Stimulated activated naive CD8-positive, alpha-beta T cell treated with anti-CD3 and anti-CD28 coated beads, Interleukin-15, amount 100 ng/mL, for 72 hours (primary cell): Measurements from ENCODE around the gene OGFOD2.
"Not testable (repeated sequence)": the region's sequence is repeated elsewhere in the genome, so short reads cannot be mapped to it uniquely, and the experiment has no call there.

Experiments used
- ATAC-seq: fragments of 150-1000 bp; cut with Tn5 transposase; 2 replicates; pipeline ENCODE4 v1.10.0; 2021; ENCODE audit warnings: mild to moderate bottlenecking, moderate library complexity
- DNase-seq, 2 donors: peaks; one replicate each; pipeline ENCODE4 v3.0.0; 2021 to 2022
- H3K27ac Mint-ChIP-seq, 2 donors: one replicate each; pipeline ENCODE4 v1.8.0; 2022; ENCODE audit warnings: mild to moderate bottlenecking in 2 of 2, mixed read lengths in 2 of 2, moderate library complexity in 2 of 2
- H3K27me3 Mint-ChIP-seq: one replicate; pipeline ENCODE4 v1.8.0; 2022; ENCODE audit warnings: mixed read lengths
- H3K4me1 Mint-ChIP-seq: one replicate; pipeline ENCODE4 v1.8.0; 2022; ENCODE audit warnings: mild to moderate bottlenecking, mixed read lengths
- H3K4me3 Mint-ChIP-seq, 2 donors: one replicate each; pipeline ENCODE4 v1.8.0; 2022; ENCODE audit warnings: mild to moderate bottlenecking in 2 of 2, mixed read lengths in 2 of 2, moderate library complexity in 1 of 2
- H3K9me3 Mint-ChIP-seq, 2 donors: one replicate each; pipeline ENCODE4 v1.8.0; 2022; ENCODE audit warnings: mixed read lengths in 2 of 2

OGFOD2 gene

DNA sequence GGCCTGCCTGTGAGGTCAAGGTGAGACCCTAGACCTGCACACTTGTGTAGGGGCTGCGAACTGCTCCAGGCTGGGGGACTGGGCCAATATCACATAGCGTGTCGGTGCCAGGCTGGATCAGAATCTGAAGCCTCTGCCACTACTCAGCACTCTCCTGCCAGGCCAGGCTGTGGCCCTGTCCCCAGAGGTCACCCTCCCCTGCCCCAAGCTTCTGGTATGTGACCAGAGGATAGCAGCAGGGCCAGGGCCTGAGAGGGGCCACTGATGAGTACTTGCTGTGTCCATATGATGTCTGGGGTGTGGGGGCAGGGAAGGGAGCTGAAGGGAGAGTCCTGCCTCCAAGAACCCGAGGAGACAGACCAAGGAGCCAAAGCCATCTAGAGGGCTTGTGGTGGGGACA, 23.3 kb downstream of the OGFOD2 start:
- no peak for DNase-seq
- H3K4me3 Mint-ChIP-seq, result no peak overlapping the region
- no peaks in the 10 kb centered on the region for H3K9me3 Mint-ChIP-seq
- H3K27me3 Mint-ChIP-seq, result no peaks in the 10 kb centered on the region
- H3K27ac Mint-ChIP-seq, result no peak overlapping the region
- ATAC-seq, result no peak
- H3K4me1 Mint-ChIP-seq, result peaks cover 12% of the 10 kb centered on the region

DNA sequence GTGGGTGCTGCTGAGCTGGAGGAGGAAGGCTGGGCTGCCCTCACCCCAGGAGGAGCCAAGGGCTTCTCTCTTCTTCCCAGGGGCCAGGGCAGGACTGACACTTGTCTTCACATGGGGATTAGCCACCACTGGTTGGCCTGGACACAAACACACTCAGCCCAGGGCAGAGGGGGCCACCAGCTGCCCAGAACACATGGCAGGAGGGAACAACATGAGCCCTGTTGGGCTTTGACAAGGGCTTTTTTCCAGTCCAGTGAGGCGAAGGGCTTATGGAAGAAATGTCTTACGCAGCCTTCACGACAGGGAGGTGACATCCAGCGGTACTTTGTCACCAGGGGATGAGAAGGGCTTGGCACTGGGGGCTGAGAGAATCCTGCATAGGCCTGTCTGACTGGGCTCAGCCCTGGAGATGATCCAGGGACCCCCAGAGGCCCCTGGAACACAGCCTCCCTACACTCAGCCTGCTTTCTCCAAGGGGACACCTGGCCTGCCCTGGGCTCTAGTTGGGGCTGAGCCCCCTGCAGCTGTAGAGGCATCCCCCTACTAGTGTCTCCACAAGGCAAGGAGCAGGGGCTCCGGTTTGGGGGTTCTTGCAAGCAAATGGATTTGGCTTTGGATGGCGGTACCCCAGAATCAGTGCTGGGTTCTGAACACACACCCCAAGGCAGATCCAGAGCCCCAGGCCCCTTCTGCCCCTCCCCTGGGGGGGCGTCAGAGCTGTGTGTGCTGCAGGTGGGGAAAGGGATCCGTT, 24.3 kb downstream of the OGFOD2 start:
- no peak for DNase-seq
- peak overlapping the region in 1 of 2 donors; percentile 50 for H3K27ac Mint-ChIP-seq
- peaks cover 1% of the 10 kb centered on the region for H3K4me1 Mint-ChIP-seq
- H3K27me3 Mint-ChIP-seq, result no peaks in the 10 kb centered on the region
- H3K9me3 Mint-ChIP-seq, result no peaks in the 10 kb centered on the region
- ATAC-seq, result no peak
- H3K4me3 Mint-ChIP-seq, result no peak overlapping the region

- Mint-ChIP-seq H3K27ac (no peak overlapping the region), H3K4me3 (no peak overlapping the region), H3K4me1 (no peaks in the 10 kb centered on the region), H3K27me3 (no peaks in the 10 kb centered on the region), H3K9me3 (no peaks in the 10 kb centered on the region)
- no peak for DNase-seq
- no peak for ATAC-seq
Measured at GRCh38 chr12:122999986-123000420, 25.0 kb downstream of the OGFOD2 start.

GRCh38 chr12:123000578-123000977, 25.5 kb downstream of the OGFOD2 start:
- no peak overlapping the region for H3K27ac Mint-ChIP-seq
- no peaks in the 10 kb centered on the region for H3K4me1 Mint-ChIP-seq

GRCh38 chr12:123001464-123001863, 26.4 kb downstream of the OGFOD2 start:
- ATAC-seq, result no peak
- Mint-ChIP-seq H3K4me3 (no peak overlapping the region), H3K9me3 (no peaks in the 10 kb centered on the region), H3K27ac (no peak overlapping the region), H3K27me3 (no peaks in the 10 kb centered on the region), H3K4me1 (no peaks in the 10 kb centered on the region)
- no peak for DNase-seq

More at GRCh38 chr12:123000578-123000977, 25.5 kb downstream of the OGFOD2 start:
- no peaks in the 10 kb centered on the region for H3K9me3 Mint-ChIP-seq
- H3K4me3 Mint-ChIP-seq, result no peak overlapping the region
- DNase-seq (no peak), ATAC-seq (no peak)
- H3K27me3 Mint-ChIP-seq, result no peaks in the 10 kb centered on the region

DNA sequence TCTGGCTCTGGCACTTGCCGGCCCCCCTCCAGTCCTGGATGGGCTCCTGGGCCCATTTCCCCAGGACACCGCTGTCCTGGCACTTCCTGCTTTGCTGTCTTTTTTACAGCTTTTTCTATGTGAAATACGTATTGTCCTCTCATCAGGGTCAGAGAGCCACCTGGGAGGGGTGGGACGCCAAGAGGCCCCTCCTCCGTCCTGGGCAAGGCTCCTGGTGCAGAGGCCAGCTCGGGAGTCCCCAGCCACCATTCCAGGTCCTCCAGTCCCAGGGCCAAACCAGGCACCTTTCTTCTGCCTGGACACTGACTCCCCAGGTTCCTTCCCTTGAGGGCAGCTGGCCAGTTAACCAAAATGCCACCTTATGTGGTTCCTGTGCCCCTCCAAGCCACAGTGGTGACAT, 28.2 kb downstream of the OGFOD2 start:
- Mint-ChIP-seq H3K4me1 (no peaks in the 10 kb centered on the region), H3K9me3 (no peaks in the 10 kb centered on the region), H3K4me3 (no peak overlapping the region), H3K27me3 (no peaks in the 10 kb centered on the region), H3K27ac (peak overlapping the region in 1 of 2 donors; percentile 81)
- no peak for DNase-seq
- no peak for ATAC-seq

- H3K9me3 Mint-ChIP-seq, result no peaks in the 10 kb centered on the region
- H3K4me3 Mint-ChIP-seq, result no peak overlapping the region
- H3K27ac Mint-ChIP-seq, result no peak overlapping the region
Measured at GRCh38 chr12:123004287-123004686, 29.2 kb downstream of the OGFOD2 start.

DNA sequence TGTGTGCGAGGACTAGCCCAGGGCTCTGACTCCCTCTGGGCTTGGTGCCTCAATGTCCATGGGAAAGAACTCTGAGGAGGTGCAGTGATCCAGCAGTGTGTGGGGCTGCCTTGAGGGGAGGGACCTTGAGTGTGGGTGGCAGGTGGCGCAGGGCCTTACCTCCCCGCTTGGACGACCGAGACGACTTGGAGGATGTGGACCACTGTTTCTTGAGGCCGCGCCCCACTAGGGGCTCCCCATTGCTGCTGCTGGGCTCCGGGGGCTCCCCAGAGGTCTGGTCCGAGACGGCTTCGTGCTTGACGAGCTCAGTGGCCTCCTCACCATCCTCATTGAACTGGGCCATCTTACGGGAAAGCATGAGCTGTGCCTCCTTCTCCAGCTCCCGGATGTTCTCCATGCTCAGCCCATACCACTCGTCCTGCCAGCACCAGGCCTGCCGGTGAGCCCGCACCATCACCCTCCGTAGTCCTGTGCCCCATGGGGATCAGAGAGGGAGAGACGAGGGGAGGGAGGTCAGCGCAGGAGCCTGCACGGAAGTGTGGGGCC, 30.1 kb downstream of the OGFOD2 start:
- no peak for DNase-seq
- Mint-ChIP-seq H3K4me3 (no peak overlapping the region), H3K27ac (peak overlapping the region in 1 of 2 donors; percentile 22), H3K4me1 (no peaks in the 10 kb centered on the region), H3K27me3 (no peaks in the 10 kb centered on the region), H3K9me3 (no peaks in the 10 kb centered on the region)
- no peak for ATAC-seq

More at GRCh38 chr12:123004287-123004686, 29.2 kb downstream of the OGFOD2 start:
- DNase-seq (no peak), ATAC-seq (no peak)
- no peaks in the 10 kb centered on the region for H3K27me3 Mint-ChIP-seq
- H3K4me1 Mint-ChIP-seq, result no peaks in the 10 kb centered on the region

DNA sequence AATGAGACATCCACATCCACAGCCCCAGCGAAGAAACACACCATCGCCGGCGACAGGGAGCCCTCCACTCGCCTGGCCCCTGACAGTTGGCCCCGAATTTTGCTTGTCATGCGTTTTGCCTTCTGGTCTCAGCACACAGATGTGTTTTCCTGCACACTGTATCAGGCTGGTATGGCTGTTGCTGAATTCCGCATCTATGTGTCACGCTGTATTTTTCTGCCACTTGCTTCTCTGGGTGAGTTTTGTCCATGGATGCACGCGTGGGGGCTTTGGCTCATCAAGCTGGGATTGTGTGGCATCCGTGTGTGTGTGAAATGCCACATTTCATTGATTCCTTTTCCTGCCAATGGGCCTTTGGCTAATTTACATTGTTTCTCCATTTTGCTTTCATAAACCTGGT, 31.9 kb downstream of the OGFOD2 start:
- Mint-ChIP-seq H3K27ac (no peak overlapping the region), H3K4me1 (no peaks in the 10 kb centered on the region), H3K4me3 (no peak overlapping the region), H3K9me3 (no peaks in the 10 kb centered on the region), H3K27me3 (no peaks in the 10 kb centered on the region)
- ATAC-seq (no peak), DNase-seq (no peak)

- H3K27me3 Mint-ChIP-seq, result no peaks in the 10 kb centered on the region
- no peak overlapping the region for H3K4me3 Mint-ChIP-seq
- H3K9me3 Mint-ChIP-seq, result no peaks in the 10 kb centered on the region
- H3K4me1 Mint-ChIP-seq, result no peaks in the 10 kb centered on the region
- DNase-seq (no peak), ATAC-seq (no peak)
- peak overlapping the region in 1 of 2 donors; percentile 10 for H3K27ac Mint-ChIP-seq
Measured at GRCh38 chr12:123010110-123010509, 35.1 kb downstream of the OGFOD2 start.

DNA sequence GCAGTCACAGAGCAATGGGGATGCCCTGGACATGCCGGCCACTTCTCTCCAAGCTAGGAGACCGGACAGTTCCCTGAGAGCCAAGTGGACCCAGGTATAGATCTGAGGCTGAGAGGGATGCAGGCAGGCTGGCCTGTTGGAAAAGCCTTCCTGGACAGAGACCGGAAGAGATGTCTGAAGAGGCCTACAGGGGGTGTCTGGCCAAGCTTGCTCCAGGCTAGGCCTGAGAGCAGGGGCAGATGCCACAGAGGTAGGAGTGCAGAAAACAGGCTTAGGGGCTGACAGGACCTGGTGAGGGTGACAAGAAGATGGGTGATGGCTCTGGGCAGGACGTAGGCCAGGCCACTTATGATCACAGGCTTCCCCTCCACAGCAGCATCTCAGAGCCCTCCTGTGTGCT, 35.6 kb downstream of the OGFOD2 start:
- DNase-seq (no peak), ATAC-seq (no peak)
- Mint-ChIP-seq H3K9me3 (no peaks in the 10 kb centered on the region), H3K4me3 (no peak overlapping the region), H3K4me1 (no peaks in the 10 kb centered on the region), H3K27me3 (no peaks in the 10 kb centered on the region), H3K27ac (peak overlapping the region in 1 of 2 donors; percentile 10)

GRCh38 chr12:123011701-123012100, 36.7 kb downstream of the OGFOD2 start:
- DNase-seq, result no peak
- Mint-ChIP-seq H3K4me3 (no peak overlapping the region), H3K9me3 (no peaks in the 10 kb centered on the region), H3K27ac (no peak overlapping the region), H3K4me1 (no peaks in the 10 kb centered on the region), H3K27me3 (no peaks in the 10 kb centered on the region)
- no peak for ATAC-seq

DNA sequence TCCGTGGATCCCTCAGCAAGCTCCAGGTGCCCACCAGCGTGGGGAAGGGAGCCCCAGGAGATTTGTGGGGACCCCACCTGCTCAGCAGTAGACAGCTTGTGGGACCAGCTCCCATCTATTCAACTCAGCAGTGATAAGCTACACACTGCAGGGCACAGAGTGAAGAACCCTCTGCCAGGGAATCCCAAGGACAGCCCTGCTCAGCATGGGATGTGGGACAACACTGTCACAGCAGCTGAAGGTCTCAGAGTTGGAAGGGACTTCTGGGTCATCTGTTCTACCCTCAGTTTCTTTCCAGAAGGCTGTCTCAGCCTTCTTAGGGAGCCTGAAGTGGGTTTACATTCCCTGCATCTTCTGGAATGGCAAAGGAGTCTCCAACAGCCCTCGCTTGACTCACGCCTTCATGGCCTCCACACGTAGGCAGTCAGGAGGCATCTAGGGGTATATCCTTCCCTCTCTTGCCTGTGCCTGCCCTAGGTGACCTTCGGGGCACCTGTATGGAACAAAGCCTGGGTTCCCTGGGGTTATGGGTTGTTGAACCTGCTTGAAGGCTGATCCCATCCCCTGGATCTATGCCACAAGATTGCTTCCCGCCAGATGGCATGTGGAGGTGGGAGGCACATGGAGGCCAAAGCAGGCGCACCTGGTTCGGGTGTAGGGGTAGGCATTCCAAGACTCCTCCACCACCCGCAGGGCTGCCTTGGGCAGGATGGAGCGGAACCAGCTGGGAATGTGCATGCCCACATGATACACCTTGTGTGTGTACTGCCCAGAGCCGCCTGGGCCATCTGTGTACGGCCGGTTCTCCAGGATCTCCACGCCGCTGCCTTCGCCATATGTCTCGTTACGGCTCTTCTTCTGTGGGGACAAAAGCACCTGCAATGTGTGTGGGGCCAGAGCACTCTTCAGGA, 38.4 kb downstream of the OGFOD2 start:
- Mint-ChIP-seq H3K9me3 (no peaks in the 10 kb centered on the region), H3K4me3 (no peak overlapping the region), H3K27me3 (no peaks in the 10 kb centered on the region), H3K4me1 (peaks cover 5% of the 10 kb centered on the region), H3K27ac (peak overlapping the region in 1 of 2 donors; percentile 67)
- DNase-seq, result no peak
- no peak for ATAC-seq

DNA sequence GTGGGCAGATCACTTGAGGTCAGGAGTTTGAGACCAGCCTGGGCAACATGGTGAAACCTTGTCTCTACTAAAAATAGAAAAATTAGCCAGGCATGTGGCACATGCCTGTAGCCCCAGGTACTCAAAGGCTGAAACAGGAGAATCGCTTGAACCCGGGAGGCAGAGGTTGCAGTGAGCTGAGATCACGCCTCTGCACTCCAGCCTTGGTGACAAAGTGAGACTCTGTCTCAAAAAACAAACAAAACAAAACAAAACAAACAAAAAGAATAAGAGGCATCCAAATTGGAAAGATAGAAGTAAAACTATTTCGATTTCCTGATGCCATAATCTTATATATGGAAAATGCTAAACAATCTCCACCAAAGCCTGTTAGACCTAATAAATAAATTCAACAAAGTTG, 39.4 kb downstream of the OGFOD2 start:
- not testable (repeated sequence) for H3K4me3 Mint-ChIP-seq, H3K9me3 Mint-ChIP-seq, H3K27ac Mint-ChIP-seq

DNA sequence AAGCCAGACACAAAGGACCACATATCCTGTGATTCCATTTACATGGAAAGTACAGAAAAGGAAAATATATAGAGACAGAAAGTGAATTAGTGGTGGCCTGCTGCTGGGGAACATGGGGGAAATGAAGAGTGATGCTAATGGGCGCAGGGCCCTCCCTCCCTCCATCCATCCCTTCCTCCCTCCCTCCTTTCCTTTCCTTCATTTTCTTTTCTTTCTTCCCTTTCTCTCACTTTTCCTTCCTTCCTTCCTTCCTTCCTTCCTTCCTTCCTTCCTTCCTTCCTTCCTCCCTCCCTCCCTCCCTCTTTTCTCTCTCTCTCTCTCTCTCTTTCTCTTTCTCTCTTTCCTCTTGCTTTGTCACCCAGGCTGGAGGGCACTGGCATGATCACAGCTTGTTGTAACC, 42.7 kb downstream of the OGFOD2 start:
- ATAC-seq (no peak), DNase-seq (no peak)
- H3K27me3 Mint-ChIP-seq, result no peaks in the 10 kb centered on the region
- no peak overlapping the region for H3K4me3 Mint-ChIP-seq
- no peak overlapping the region for H3K27ac Mint-ChIP-seq
- H3K9me3 Mint-ChIP-seq, result no peaks in the 10 kb centered on the region
- H3K4me1 Mint-ChIP-seq, result peaks cover 29% of the 10 kb centered on the region

More for the DNA sequence above, 39.4 kb downstream of the OGFOD2 start:
- H3K27me3 Mint-ChIP-seq, ATAC-seq, H3K4me1 Mint-ChIP-seq, DNase-seq: not testable (repeated sequence)

DNA sequence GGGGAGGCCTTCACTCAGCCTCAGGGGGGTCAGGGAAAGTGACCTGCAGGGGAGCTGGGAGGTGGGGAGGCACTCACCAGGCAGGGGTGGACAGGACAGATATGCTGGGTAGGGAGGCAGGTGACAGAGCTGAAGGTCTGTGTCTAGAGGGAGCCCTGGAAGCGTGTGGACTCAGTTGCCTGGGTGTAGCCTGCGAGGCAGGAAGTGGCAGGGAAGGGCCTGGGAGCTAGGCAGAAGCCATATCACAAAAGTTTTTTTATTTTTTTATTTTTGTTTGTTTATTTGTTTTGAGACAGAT, 44.7 kb downstream of the OGFOD2 start:
- ATAC-seq (no peak), DNase-seq (no peak)
- no peaks in the 10 kb centered on the region for H3K27me3 Mint-ChIP-seq
- H3K27ac Mint-ChIP-seq, result peak overlapping the region; percentile 71 to 73
- peaks cover 48% of the 10 kb centered on the region for H3K4me1 Mint-ChIP-seq
- no peaks in the 10 kb centered on the region for H3K9me3 Mint-ChIP-seq
- no peak overlapping the region for H3K4me3 Mint-ChIP-seq
